HEK293T (cell line): Measurements from ENCODE around the gene DNAJC1.

Experiments used
- BHLHE40 ChIP-seq: fragments of 450-650 bp; IDR thresholded peaks from 2 replicates; pipeline ENCODE4 v1.6.1; 2016; ENCODE audit warnings: mild to moderate bottlenecking, moderate library complexity, borderline replicate concordance
- ELF4 ChIP-seq: fragments of 450-650 bp; IDR thresholded peaks from 2 replicates; pipeline ENCODE4 v1.6.1; 2017; ENCODE audit warnings: antibody characterized with exemption
- FOXK2 ChIP-seq: fragments of 450-650 bp; IDR thresholded peaks from 2 replicates; pipeline ENCODE4 v1.6.1; 2016; ENCODE audit warnings: mild to moderate bottlenecking
- FOXM1 ChIP-seq: fragments of 450-650 bp; IDR thresholded peaks from 2 replicates; pipeline ENCODE4 v1.6.1; 2017; ENCODE audit warnings: mild to moderate bottlenecking, borderline replicate concordance
- L3MBTL2 ChIP-seq: fragments of 450-650 bp; conservative IDR thresholded peaks from 2 replicates; pipeline ENCODE4 v1.6.1; 2016; ENCODE audit warnings: mild to moderate bottlenecking
- LEF1 ChIP-seq: fragments of 450-650 bp; IDR thresholded peaks from 2 replicates; pipeline ENCODE4 v1.6.1; 2017; ENCODE audit warnings: mild to moderate bottlenecking, borderline replicate concordance
- NFRKB ChIP-seq: fragments of 450-650 bp; IDR thresholded peaks from 2 replicates; pipeline ENCODE4 v1.6.1; 2016; ENCODE audit warnings: mild to moderate bottlenecking, moderate library complexity
- PKNOX1 ChIP-seq: fragments of 450-650 bp; IDR thresholded peaks from 2 replicates; pipeline ENCODE4 v1.6.1; 2016
- SP1 ChIP-seq: fragments of 450-650 bp; IDR thresholded peaks from 2 replicates; pipeline ENCODE4 v1.6.1; 2017
- SUZ12 ChIP-seq: fragments of 450-650 bp; IDR thresholded peaks from 2 replicates; pipeline ENCODE4 v1.6.1; 2016; ENCODE audit warnings: mild to moderate bottlenecking
- TARDBP ChIP-seq: fragments of 450-650 bp; IDR thresholded peaks from 2 replicates; pipeline ENCODE4 v1.6.1; 2016
- ZNF384 ChIP-seq: fragments of 450-650 bp; IDR thresholded peaks from 2 replicates; pipeline ENCODE4 v1.6.1; 2016

GRCh38 chr10:21715531-21716195 is 287.9 kb downstream of the DNAJC1 start:
- TF ChIP-seq SP1 (no peak), L3MBTL2 (no peak), NFRKB (no peak), ZNF384 (no peak), SUZ12 (no peak), ELF4 (no peak), PKNOX1 (no peak), FOXM1 (no peak), LEF1 (no peak), TARDBP (no peak), FOXK2 (no peak), BHLHE40 (no peak)
